Body of pancreas (tissue), 4 donors: ENCODE results near the gene DGKA. TPM values are rescaled to one million over a fixed set of nuclear protein-coding genes. Genes with fewer than 3 reads are reported as not detected.

Experiments used
- ATAC-seq: fragments of 150-250 bp; one replicate; pipeline ENCODE4 v1.9.1; 2016
- DNase-seq, 4 donors: peaks; one replicate each; pipeline ENCODE4 v3.0.0-alpha.2; 2019
- H3K27ac ChIP-seq, 4 donors: fragments of 200-600 bp; sonication (generic); 1 replicate in 3 of 4; 2 replicates in 1 of 4; pipeline versions ENCODE4 v1.5.1 to v1.6.1; 2016 to 2019; ENCODE audit warnings: mild to moderate bottlenecking in 1 of 4, mixed read lengths in 1 of 4, moderate library complexity in 1 of 4
- H3K27me3 ChIP-seq, 2 donors: fragments of 200-600 bp; sonication (generic); one replicate each; pipeline ENCODE4 v1.6.0; 2016; ENCODE audit warnings: mild to moderate bottlenecking in 1 of 2
- H3K36me3 ChIP-seq, 2 donors: fragments of 200-600 bp; sonication (generic); replicated peaks in 1 of 2; 2 replicates each; pipeline ENCODE4 v1.5.1; 2016; ENCODE audit warnings: low read depth in 2 of 2; ENCODE audit not compliant: insufficient read depth in 1 of 2
- H3K4me1 ChIP-seq: fragments of 200-600 bp; sonication (generic); one replicate; pipeline ENCODE4 v1.6.0; 2016
- H3K4me3 ChIP-seq, 2 donors: fragments of 200-600 bp; sonication (generic); 1 replicate in 1 of 2; 2 replicates in 1 of 2; pipeline ENCODE4 v1.5.1; 2016 to 2019
- H3K9me3 ChIP-seq, 3 donors: fragments of 200-600 bp; sonication (generic); 1 replicate in 2 of 3; 2 replicates in 1 of 3; pipeline ENCODE4 v1.5.1; 2016
- CTCF ChIP-seq, 7 experiments: fragments of 450-650 bp in 4 of 7; fragments of 200-600 bp in 3 of 7; sonication (generic) in 3 of 7; IDR thresholded peaks; one replicate each; pipeline ENCODE4 v1.5.1; 2016 to 2019; ENCODE audit warnings: antibody characterized with exemption in 7 of 7
- POLR2A ChIP-seq, 3 donors: fragments of 450-650 bp; IDR thresholded peaks; one replicate each; pipeline ENCODE4 v1.6.1; 2016; ENCODE audit warnings: antibody characterized with exemption in 3 of 3, mild to moderate bottlenecking in 2 of 3
- WGBS, 2 donors: methylation state at CpG; one replicate each; pipeline ENCODE4 v1.1.5; 2017; 5-methylcytosine and 5-hydroxymethylcytosine counted together
- intact Hi-C: fragments of 100-400 bp; cut with DNase I; formaldehyde crosslinking; loops from one replicate; pipeline ENCODE4 v1.15.1; 2023
- total RNA-seq, 2 donors: library from RNA; depleted of rRNA; stranded (reverse); fragments of >200 nt; gene quantifications; one replicate each; pipeline ENCODE4 v1.1.0, GENCODE V29; 2016

The DGKA gene
- total RNA-seq, 2 donors from 2014 or later: 33.3 to 128 TPM

DNA sequence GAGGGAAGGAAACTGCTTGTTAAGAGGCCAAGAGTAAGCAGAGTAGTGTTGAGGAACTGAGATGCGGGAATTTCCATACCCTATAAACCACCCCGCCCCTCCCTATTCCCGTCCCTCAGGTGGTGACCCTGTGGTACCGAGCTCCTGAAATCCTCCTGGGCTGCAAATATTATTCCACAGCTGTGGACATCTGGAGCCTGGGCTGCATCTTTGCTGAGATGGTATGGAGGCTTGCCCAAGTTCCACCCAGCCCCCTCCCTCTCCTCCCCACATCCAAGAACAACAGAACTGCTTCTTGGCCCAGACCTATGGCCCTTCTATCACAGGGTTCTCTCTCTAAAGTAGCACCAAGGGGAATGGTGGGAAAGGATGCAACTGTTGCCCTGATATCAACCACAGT lies 38.4 kb downstream of the DGKA start:
- H3K27ac ChIP-seq: no peak overlapping the region

GRCh38 chr12:55970775-55971174 lies 39.8 kb downstream of the DGKA start:
- DNase-seq (no peak), ATAC-seq (no peak)
- TF ChIP-seq CTCF (IDR thresholded peaks at IDR 0.05) (no peak), POLR2A (IDR thresholded peaks at IDR 0.05) (no peak)
- Histone ChIP-seq H3K27me3 (no peaks in the 10 kb centered on the region), H3K27ac (no peak overlapping the region), H3K4me1 (peaks cover 35% of the 10 kb centered on the region), H3K4me3 (no peak overlapping the region), H3K36me3 (no peaks in the 10 kb centered on the region), H3K9me3 (no peaks in the 10 kb centered on the region)
- intact Hi-C loops: no loop called here
- 87 to 96% methylated on average over 7 of the region's 7 CpGs for WGBS, 2 donors

More for the DNA sequence above, 38.4 kb downstream of the DGKA start:
- Histone ChIP-seq H3K9me3 (no peaks in the 10 kb centered on the region), H3K36me3 (no peaks in the 10 kb centered on the region), H3K27me3 (no peaks in the 10 kb centered on the region), H3K4me3 (no peak overlapping the region), H3K4me1 (peaks cover 31% of the 10 kb centered on the region)
- DNase-seq: peak in 1 of 4 donors; percentile 13
- no peak for ATAC-seq
- intact Hi-C loops: no loop called here
- WGBS, 2 donors: 81 to 88% methylated on average over 4 of the region's 4 CpGs
- no peak for TF ChIP-seq CTCF (IDR thresholded peaks at IDR 0.05)
- no peak for TF ChIP-seq POLR2A (IDR thresholded peaks at IDR 0.05)

DNA sequence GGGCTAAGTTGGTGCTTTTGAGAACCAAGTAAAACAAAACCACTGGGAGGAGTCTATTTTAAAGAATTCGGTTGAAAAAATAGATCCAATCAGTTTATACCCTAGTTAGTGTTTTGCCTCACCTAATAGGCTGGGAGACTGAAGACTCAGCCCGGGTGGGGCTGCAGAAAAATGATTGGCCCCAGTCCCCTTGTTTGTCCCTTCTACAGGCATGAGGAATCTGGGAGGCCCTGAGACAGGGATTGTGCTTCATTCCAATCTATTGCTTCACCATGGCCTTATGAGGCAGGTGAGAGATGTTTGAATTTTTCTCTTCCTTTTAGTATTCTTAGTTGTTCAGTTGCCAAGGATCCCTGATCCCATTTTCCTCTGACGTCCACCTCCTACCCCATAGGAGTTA lies 41.1 kb downstream of the DGKA start:
- WGBS, 2 donors: 42 to 60% methylated on average over 3 of the region's 3 CpGs
- H3K27me3 ChIP-seq: no peaks in the 10 kb centered on the region
- peak overlapping the region in 3 of 4 donors; percentile 78 to 95 (median 89) for H3K27ac ChIP-seq
- no peaks in the 10 kb centered on the region for H3K36me3 ChIP-seq
- peak in 1 of 4 donors; percentile 12 for DNase-seq
- H3K4me1 ChIP-seq: peaks cover 35% of the 10 kb centered on the region
- no peak overlapping the region for H3K4me3 ChIP-seq
- H3K9me3 ChIP-seq: no peaks in the 10 kb centered on the region
- no peak for ATAC-seq
- TF ChIP-seq POLR2A (IDR thresholded peaks at IDR 0.05): no peak
- no peak for TF ChIP-seq CTCF (IDR thresholded peaks at IDR 0.05)
- intact Hi-C loops: no loop called here

- Histone ChIP-seq H3K27me3 (no peaks in the 10 kb centered on the region), H3K4me1 (peaks cover 30% of the 10 kb centered on the region), H3K4me3 (peak overlapping the region in 1 of 2 donors; percentile 15), H3K36me3 (peaks cover 0 to under 1% of the 10 kb centered on the region in 2 donors), H3K27ac (peak overlapping the region; percentile 77 to 95 (median 84)), H3K9me3 (no peaks in the 10 kb centered on the region)
- DNase-seq (no peak), ATAC-seq (no peak)
- intact Hi-C loops: no loop called here
- 0 to 9% methylated on average over 1 of the region's 1 CpG for WGBS, 2 donors
- TF ChIP-seq POLR2A (IDR thresholded peaks at IDR 0.05) (no peak), CTCF (IDR thresholded peaks at IDR 0.05) (no peak)
Measured at GRCh38 chr12:55972456-55972855, 41.5 kb downstream of the DGKA start.

DNA sequence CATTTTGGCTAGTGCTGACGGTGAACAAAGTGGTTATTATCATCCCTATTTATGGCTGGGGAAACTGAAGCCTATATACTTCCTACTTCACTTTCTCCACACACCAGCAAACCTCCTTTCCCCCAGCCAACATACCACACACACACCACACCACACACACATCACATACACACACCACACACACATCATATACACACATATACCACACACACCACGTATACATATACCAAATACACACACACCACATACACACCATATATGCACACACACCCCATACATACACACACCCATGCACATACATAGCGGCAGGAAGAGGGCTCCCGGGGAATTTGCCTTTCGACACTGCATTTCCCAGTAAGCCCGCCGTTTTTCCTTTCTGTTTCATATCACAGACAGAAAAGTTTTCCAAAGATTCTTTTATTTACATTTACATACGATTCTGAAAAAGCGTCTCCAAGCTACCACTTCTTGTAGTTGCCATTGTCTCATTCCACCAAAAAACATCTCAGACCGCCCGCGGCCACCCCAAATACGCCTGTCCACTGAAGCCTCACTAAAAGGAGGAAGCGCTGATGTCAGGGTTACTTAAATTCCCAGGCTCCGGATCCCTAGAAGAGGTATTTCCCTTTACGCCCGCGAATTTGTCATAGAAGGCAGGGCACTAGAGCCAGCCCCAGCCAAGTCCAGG lies 42.1 kb downstream of the DGKA start:
- TF ChIP-seq POLR2A (IDR thresholded peaks at IDR 0.05) (peak in 1 of 3 donors; percentile 8), CTCF (IDR thresholded peaks at IDR 0.05) (no peak)
- intact Hi-C loops: no loop called here
- Histone ChIP-seq H3K36me3 (peaks cover 0 to 2% of the 10 kb centered on the region in 2 donors), H3K27me3 (no peaks in the 10 kb centered on the region), H3K4me3 (peak overlapping the region; percentile 15 to 17), H3K9me3 (no peaks in the 10 kb centered on the region), H3K4me1 (peaks cover 27% of the 10 kb centered on the region), H3K27ac (peak overlapping the region; percentile 77 to 95 (median 84))
- no peak for DNase-seq
- 0% methylated on average over 18 of the region's 18 CpGs for WGBS, 2 donors
- ATAC-seq: no peak
